GM18498 (cell line): ENCODE results near the gene FBN1.

Experiments
- ATAC-seq: cut with Tn5 transposase; IDR thresholded peaks from one replicate; pipeline ENCODE4 v1.9.1; 2021; ENCODE audit warnings: mild to moderate bottlenecking, moderate library complexity; ENCODE audit not compliant: unreplicated experiment

Gene FBN1

DNA sequence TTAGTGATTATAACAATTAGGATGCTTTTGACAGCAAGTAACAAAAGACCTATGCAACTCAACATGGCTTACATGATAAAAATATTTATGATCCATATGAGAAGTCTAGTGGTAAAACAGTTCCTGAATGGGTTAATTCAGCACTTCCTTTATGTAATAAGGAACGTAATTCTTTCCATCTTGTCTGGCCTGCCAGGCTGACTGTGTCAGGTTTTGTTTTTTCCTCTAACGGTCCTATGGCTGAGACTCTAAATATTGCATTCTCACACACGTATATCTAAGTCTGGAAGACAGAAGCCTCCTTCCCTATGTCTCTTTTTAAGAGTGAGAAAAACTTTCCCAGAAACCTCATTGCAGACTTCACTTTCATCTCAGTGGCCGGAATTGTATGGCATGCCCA, 263.6 kb downstream of the FBN1 start:
- no peak for ATAC-seq

DNA sequence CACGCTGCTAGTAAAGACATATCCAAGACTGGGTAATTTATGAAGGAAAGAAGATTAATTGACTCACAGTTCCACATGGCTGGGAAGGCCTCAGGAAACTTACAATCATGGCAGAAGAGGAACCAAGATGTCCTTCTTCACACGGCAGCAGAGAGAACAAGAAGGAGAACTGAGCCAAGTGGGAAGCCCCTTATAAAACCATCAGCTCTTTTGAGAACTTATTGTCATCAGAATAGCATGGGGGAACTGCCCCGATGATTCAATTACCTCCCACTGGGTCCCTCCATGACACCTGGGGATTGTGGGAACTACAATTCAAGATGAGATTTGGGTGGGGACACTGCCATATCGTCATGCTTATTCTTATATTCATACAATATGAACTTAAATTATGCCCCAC, 265.3 kb downstream of the FBN1 start:
- ATAC-seq = no peak

- ATAC-seq = no peak
Observed at GRCh38 chr15:48375767-48376166, 269.7 kb downstream of the FBN1 start.

DNA sequence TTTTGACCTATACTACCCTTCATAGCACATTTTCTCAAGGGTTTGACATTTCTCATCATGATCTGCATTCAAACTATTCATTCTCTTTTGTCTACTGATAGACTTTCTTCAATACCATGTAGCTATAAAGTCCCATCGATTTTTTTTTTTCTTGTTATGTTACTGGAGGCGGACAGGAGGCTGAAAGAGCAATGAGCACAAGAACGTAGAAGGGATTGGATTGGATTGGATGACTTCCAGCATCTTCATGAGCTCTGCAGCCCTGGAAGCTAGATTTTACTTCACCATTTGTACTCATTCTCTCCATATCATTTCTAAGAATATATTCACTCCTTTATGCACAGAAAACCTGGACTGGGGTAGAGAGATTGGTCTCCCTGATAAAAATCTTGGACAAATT, 271.0 kb downstream of the FBN1 start:
- no peak for ATAC-seq

- no peak for ATAC-seq
Observed at GRCh38 chr15:48373821-48374451, 271.6 kb downstream of the FBN1 start.

DNA sequence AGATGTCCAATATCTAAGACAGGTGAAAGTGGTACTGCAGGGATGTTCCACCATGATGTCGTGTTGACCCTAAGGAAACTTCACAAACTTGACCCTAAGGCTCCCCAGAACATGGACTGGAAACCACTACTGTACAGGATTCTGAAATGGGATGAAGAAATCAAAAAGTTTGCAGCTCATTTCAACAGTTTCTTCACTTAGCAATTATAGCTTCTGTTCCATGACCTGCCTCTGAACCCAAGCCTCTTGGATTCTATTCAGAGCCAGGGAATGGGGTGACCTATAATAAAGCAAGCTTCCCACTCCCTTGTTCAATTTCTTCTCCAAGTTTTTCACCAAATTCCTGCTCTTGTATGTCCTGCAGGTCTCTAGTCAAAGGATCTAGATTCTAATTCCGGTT, 273.5 kb downstream of the FBN1 start:
- ATAC-seq = no peak

GRCh38 chr15:48371550-48371949, 274.0 kb downstream of the FBN1 start:
- ATAC-seq = no peak

DNA sequence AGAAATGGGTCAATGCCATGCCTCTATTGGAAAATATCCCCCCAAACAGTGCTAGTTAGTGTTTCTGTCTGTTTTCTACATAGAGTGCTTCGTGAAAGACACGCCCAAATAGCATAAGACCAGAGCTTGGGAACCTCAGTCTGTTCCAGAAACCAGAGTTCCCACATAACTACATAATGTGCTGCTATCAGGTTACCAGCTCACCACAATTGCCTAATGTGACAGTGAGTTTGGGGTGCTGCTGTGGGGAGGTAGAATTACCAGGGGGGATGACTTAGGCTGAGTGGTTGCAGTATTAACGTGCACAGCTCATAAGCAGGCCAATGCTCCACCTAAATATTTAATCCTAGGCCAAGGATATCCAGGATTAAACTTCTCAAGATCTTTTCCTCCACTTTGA, 275.0 kb downstream of the FBN1 start:
- ATAC-seq = no peak

- no peak for ATAC-seq
Observed at GRCh38 chr15:48367483-48367882, 278.0 kb downstream of the FBN1 start.

GRCh38 chr15:48366584-48367312, 278.8 kb downstream of the FBN1 start:
- no peak for ATAC-seq

- no peak for ATAC-seq
Observed at GRCh38 chr15:48365575-48365974, 279.9 kb downstream of the FBN1 start.

GRCh38 chr15:48363474-48363873, 282.0 kb downstream of the FBN1 start:
- ATAC-seq = no peak

DNA sequence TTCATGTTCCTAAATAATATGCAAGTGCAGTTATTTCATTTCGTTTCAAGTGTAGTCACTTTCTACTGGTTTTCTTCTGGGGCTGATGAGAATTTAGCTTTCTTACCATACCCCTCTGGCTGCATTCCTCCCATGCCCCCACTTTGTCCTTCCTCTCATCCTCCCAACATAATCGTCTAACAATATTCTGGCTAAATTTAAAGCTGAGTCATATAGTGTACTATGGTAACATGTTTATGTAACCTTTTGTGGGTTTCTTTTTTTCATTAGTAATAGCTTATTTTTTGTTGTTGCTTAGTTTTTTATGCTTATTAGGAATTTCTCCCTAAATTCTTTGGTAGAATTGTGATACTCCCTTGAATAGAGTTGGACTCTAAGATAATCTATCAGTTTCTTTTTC, 283.8 kb downstream of the FBN1 start:
- no peak for ATAC-seq

DNA sequence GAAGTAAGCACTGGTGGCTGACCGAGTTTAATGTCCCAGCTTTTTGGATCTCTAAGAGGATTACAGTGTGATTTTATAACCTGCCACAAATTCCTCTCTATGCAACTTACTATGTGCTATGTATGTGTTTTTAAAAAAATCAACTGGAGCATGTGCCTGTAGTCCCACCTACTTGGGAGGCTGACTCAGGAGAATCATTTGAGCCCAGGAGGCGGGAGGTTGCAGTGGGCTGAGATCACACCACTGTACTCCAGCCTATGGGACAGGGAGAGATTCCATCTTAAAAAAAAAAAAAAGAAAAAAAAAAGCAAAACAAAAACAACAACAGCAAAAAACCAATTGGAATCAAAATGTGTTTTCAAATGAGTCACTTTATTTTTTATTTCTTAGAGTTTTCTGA, 284.7 kb downstream of the FBN1 start:
- no peak for ATAC-seq
